B cell (primary cell): ENCODE measurements around the gene USP9X. TPM values are rescaled to one million over a fixed set of nuclear protein-coding genes. Genes with fewer than 3 reads are reported as not detected.

Experiments used
- ATAC-seq: fragments of 200-7000 bp; cut with Tn5 transposase; one replicate; pipeline ENCODE4 v1.10.0; 2021; ENCODE audit warnings: low read depth, mild to moderate bottlenecking, moderate number of reproducible peaks, moderate library complexity
- CTCF ChIA-PET: fragments of 350-600 bp; sonication (Branson Sonifier 250); formaldehyde crosslinking; loops from one replicate; lab custom pipeline; 2021; ENCODE audit warnings: antibody characterized with exemption, inconsistent platforms; lab: Charles Lee
- POLR2A ChIA-PET: fragments of 350-600 bp; sonication (Branson Sonifier 250); formaldehyde crosslinking; loops from one replicate; lab custom pipeline; 2021; ENCODE audit warnings: antibody characterized with exemption; lab: Charles Lee
- DNase-seq: peaks from one replicate; pipeline ENCODE4 v3.0.0; 2013
- H2AFZ ChIP-seq: 2 replicates; pipeline ENCODE4 v1.6.1; 2012; ENCODE audit warnings: mild to moderate bottlenecking, low read depth, low read length; ENCODE audit not compliant: insufficient read depth, poor library complexity, severe bottlenecking
- H3K27ac ChIP-seq, 2 donors: 1 replicate in 1 of 2; 2 replicates in 1 of 2; pipeline ENCODE4 v1.5.1; 2012 to 2013; ENCODE audit warnings: low read length in 2 of 2, mild to moderate bottlenecking in 2 of 2, moderate library complexity in 1 of 2
- H3K27me3 ChIP-seq, 4 experiments: fragments of 200-600 bp in 1 of 4; sonication (generic) in 1 of 4; replicated peaks in 1 of 4; 1 replicate in 2 of 4; 2 replicates in 2 of 4; pipeline versions ENCODE4 v1.6.1 to v1.7.0; 2013 to 2016; ENCODE audit warnings: low read length in 3 of 4, mild to moderate bottlenecking in 2 of 4, mixed read lengths in 1 of 4, moderate library complexity in 1 of 4; ENCODE audit not compliant: insufficient read depth in 4 of 4, control insufficient read depth in 3 of 4; ENCODE audit errors: control extremely low read depth in 1 of 4
- H3K36me3 ChIP-seq, 2 experiments: replicated peaks in 1 of 2; 1 replicate in 1 of 2; 2 replicates in 1 of 2; pipeline versions ENCODE4 v1.6.1 to v1.7.1; 2013; ENCODE audit warnings: low read length in 1 of 2; ENCODE audit not compliant: insufficient read depth in 2 of 2, control insufficient read depth in 1 of 2; ENCODE audit errors: control extremely low read depth in 1 of 2, extremely low read depth in 1 of 2
- H3K4me1 ChIP-seq, 2 donors: fragments of 200-600 bp in 1 of 2; sonication (generic) in 1 of 2; 1 replicate in 1 of 2; 2 replicates in 1 of 2; pipeline versions ENCODE4 v1.5.1 to v1.6.1; 2013 to 2017; ENCODE audit warnings: low read length in 2 of 2; ENCODE audit not compliant: control insufficient read depth in 2 of 2, insufficient read depth in 2 of 2
- H3K4me2 ChIP-seq: replicated peaks from 2 replicates; pipeline ENCODE3; 2012; ENCODE audit warnings: mild to moderate bottlenecking, low read depth, low read length; ENCODE audit not compliant: poor library complexity, severe bottlenecking
- H3K4me3 ChIP-seq, 5 experiments: fragments of 200-600 bp in 1 of 5; sonication (generic) in 1 of 5; 1 replicate in 3 of 5; 2 replicates in 2 of 5; pipeline versions ENCODE4 v1.5.1 to v1.7.0; 2011 to 2016; ENCODE audit warnings: low read length in 4 of 5, mild to moderate bottlenecking in 4 of 5, low read depth in 2 of 5, control low read depth in 1 of 5, moderate library complexity in 1 of 5; ENCODE audit not compliant: insufficient read depth in 1 of 5; ENCODE audit errors: control extremely low read depth in 1 of 5, extremely low read depth in 1 of 5
- H3K79me2 ChIP-seq: fragments of 200-600 bp; sonication (generic); one replicate; pipeline ENCODE4 v1.6.0; 2016; ENCODE audit warnings: low read length; ENCODE audit not compliant: control insufficient read depth, insufficient read depth
- H3K9ac ChIP-seq: fragments of 200-600 bp; sonication (generic); 2 replicates; pipeline ENCODE4 v1.6.1; 2017; ENCODE audit warnings: mild to moderate bottlenecking, low read length, moderate library complexity
- H3K9me3 ChIP-seq, 3 donors: one replicate each; pipeline versions ENCODE4 v1.6.1 to v1.7.1; 2013; ENCODE audit warnings: low read length in 2 of 3; ENCODE audit not compliant: control insufficient read depth in 2 of 3, insufficient read depth in 1 of 3; ENCODE audit errors: control extremely low read depth in 1 of 3
- H4K20me1 ChIP-seq: 2 replicates; pipeline ENCODE4 v1.6.0; 2012; ENCODE audit warnings: mild to moderate bottlenecking, low read length; ENCODE audit not compliant: insufficient read depth, control insufficient read depth, poor library complexity, severe bottlenecking
- H3K27ac Mint-ChIP-seq: one replicate; pipeline ENCODE4 v1.8.0; 2021; ENCODE audit warnings: mixed read lengths
- H3K27me3 Mint-ChIP-seq: one replicate; pipeline ENCODE4 v1.8.0; 2021; ENCODE audit warnings: mixed read lengths
- H3K4me1 Mint-ChIP-seq: one replicate; pipeline ENCODE4 v1.8.0; 2021; ENCODE audit warnings: mixed read lengths
- H3K4me3 Mint-ChIP-seq: one replicate; pipeline ENCODE4 v1.8.0; 2021; ENCODE audit warnings: mixed read lengths
- H3K9me3 Mint-ChIP-seq: one replicate; pipeline ENCODE4 v1.8.0; 2022; ENCODE audit warnings: mixed read lengths; ENCODE audit not compliant: insufficient read depth
- CTCF ChIP-seq: fragments of 200-600 bp; IDR thresholded peaks from one replicate; pipeline ENCODE4 v1.8.0; 2022; ENCODE audit warnings: antibody characterized with exemption, mild to moderate bottlenecking
- EZH2 ChIP-seq: IDR thresholded peaks from 2 replicates; pipeline ENCODE4 v1.6.1; 2012; ENCODE audit warnings: borderline replicate concordance, low read depth, mild to moderate bottlenecking, moderate library complexity, low read length; ENCODE audit not compliant: insufficient read depth, poor library complexity, severe bottlenecking
- WGBS: methylation state at CpG from one replicate; pipeline ENCODE4 v1.1.5; 2013; ENCODE audit warnings: missing lambda C conversion rate; ENCODE audit not compliant: insufficient coverage; 5-methylcytosine and 5-hydroxymethylcytosine counted together
- intact Hi-C: fragments of 100-400 bp; cut with micrococcal nuclease; formaldehyde crosslinking; loops from one replicate; pipeline ENCODE4 v1.10.0; 2022
- polyA plus RNA-seq: library from polyadenylated mRNA; depleted of rRNA; stranded (reverse); fragments of >200 nt; gene quantifications from 2 replicates; pipeline ENCODE4 v1.2.3, GENCODE V29; 2012
- total RNA-seq, 2 donors: library from RNA; stranded (reverse); fragments of 120-200 nt in 1 of 2; gene quantifications; 1 replicate in 1 of 2; 2 replicates in 1 of 2; pipeline versions ENCODE4 v1.2.3 to v1.2.4, GENCODE V29; 2013 to 2022

The USP9X gene
- total and polyA plus RNA-seq, 2 donors (not counting 1 experiment from before 2014, with no cell fraction given) = 9.6 to 87.6 TPM

- no peaks in the 10 kb centered on the region for H3K27me3 Mint-ChIP-seq
- H3K4me1 Mint-ChIP-seq = peaks cover 6% of the 10 kb centered on the region
- POLR2A ChIA-PET = no interaction called here
- Histone ChIP-seq H3K4me1 (no peaks in the 10 kb centered on the region), H3K27me3 (no peaks in the 10 kb centered on the region), H2AFZ (no peak overlapping the region), H3K27ac (no peak overlapping the region), H3K4me3 (no peak overlapping the region), H3K4me2 (no peak overlapping the region), H3K79me2 (no peaks in the 10 kb centered on the region), H3K36me3 (no peaks in the 10 kb centered on the region), H4K20me1 (no peaks in the 10 kb centered on the region), H3K9me3 (no peaks in the 10 kb centered on the region), H3K9ac (no peak overlapping the region)
- H3K9me3 Mint-ChIP-seq = no peaks in the 10 kb centered on the region
- CTCF ChIA-PET = no interaction called here
- no CpG with 5 or more reads among the region's 1 CpG for WGBS
- H3K27ac Mint-ChIP-seq = no peak overlapping the region
- TF ChIP-seq EZH2 = no peak
- no peak for TF ChIP-seq CTCF
- DNase-seq (no peak), ATAC-seq (no peak)
- no peak overlapping the region for H3K4me3 Mint-ChIP-seq
- intact Hi-C loops = no loop called here
These were observed 34.9 kb upstream of the USP9X start for GRCh38 chrX:41050359-41050758.

GRCh38 chrX:41051288-41051687, 34.0 kb upstream of the USP9X start:
- H3K79me2 ChIP-seq = no peaks in the 10 kb centered on the region
- no peaks in the 10 kb centered on the region for H3K27me3 ChIP-seq
- Mint-ChIP-seq H3K27ac (no peak overlapping the region), H3K9me3 (no peaks in the 10 kb centered on the region), H3K4me3 (no peak overlapping the region), H3K4me1 (peaks cover 6% of the 10 kb centered on the region), H3K27me3 (no peaks in the 10 kb centered on the region)
- TF ChIP-seq CTCF (no peak), EZH2 (no peak)
- H4K20me1 ChIP-seq = no peaks in the 10 kb centered on the region
- DNase-seq (no peak), ATAC-seq (no peak)
- H3K27ac ChIP-seq = no peak overlapping the region
- CTCF ChIA-PET = no interaction called here
- POLR2A ChIA-PET = no interaction called here
- intact Hi-C loops = no loop called here
- no peak overlapping the region for H2AFZ ChIP-seq
- no peak overlapping the region for H3K4me2 ChIP-seq
- no peaks in the 10 kb centered on the region for H3K4me1 ChIP-seq
- no peak overlapping the region for H3K4me3 ChIP-seq
- no peak overlapping the region for H3K9ac ChIP-seq
- no peaks in the 10 kb centered on the region for H3K9me3 ChIP-seq
- no CpG with 5 or more reads among the region's 1 CpG for WGBS
- H3K36me3 ChIP-seq = no peaks in the 10 kb centered on the region
